ACHN (cell line): ENCODE measurements around the gene KLHL25.

Experiments used
- DNase-seq: peaks from one replicate; pipeline ENCODE4 v3.0.0-alpha.2; 2015
- in situ Hi-C: cut with HindIII; loops from 2 replicates; pipeline ENCODE4 v1.10.0; 2017; ENCODE audit warnings: low sequenced_read_pairs, low pct_ligation_motif_present, low pct_unique_long_range_greater_than_20kb

The KLHL25 gene

GRCh38 chr15:85741021-85741421 lies 53.7 kb downstream of the KLHL25 start:
- in situ Hi-C loops: no loop called here
- no peak for DNase-seq

GRCh38 chr15:85737061-85737460 lies 57.7 kb downstream of the KLHL25 start:
- in situ Hi-C loops: no loop called here
- no peak for DNase-seq

GRCh38 chr15:85733416-85733815 lies 61.3 kb downstream of the KLHL25 start:
- in situ Hi-C loops: no loop called here

GRCh38 chr15:85730001-85730820 lies 64.5 kb downstream of the KLHL25 start:
- in situ Hi-C loops: no loop called here

More at GRCh38 chr15:85733416-85733815, 61.3 kb downstream of the KLHL25 start:
- peak; percentile 10 for DNase-seq

GRCh38 chr15:85727068-85727467 lies 67.7 kb downstream of the KLHL25 start:
- no peak for DNase-seq
- in situ Hi-C loops: no loop called here

More at GRCh38 chr15:85730001-85730820, 64.5 kb downstream of the KLHL25 start:
- peak; percentile 53 for DNase-seq

- in situ Hi-C loops: no loop called here
Measured at GRCh38 chr15:85726454-85726853, 68.3 kb downstream of the KLHL25 start.

GRCh38 chr15:85725564-85725963 lies 69.2 kb downstream of the KLHL25 start:
- no peak for DNase-seq
- in situ Hi-C loops: no loop called here

More at GRCh38 chr15:85726454-85726853, 68.3 kb downstream of the KLHL25 start:
- no peak for DNase-seq

GRCh38 chr15:85725019-85725418 lies 69.7 kb downstream of the KLHL25 start:
- DNase-seq: no peak
- in situ Hi-C loops: no loop called here

- in situ Hi-C loops: no loop called here
- no peak for DNase-seq
Measured at GRCh38 chr15:85723960-85724945, 70.5 kb downstream of the KLHL25 start.

GRCh38 chr15:85722374-85723152 lies 72.2 kb downstream of the KLHL25 start:
- in situ Hi-C loops: no loop called here

GRCh38 chr15:85718981-85719380 lies 75.7 kb downstream of the KLHL25 start:
- in situ Hi-C loops: no loop called here
- DNase-seq: no peak

More at GRCh38 chr15:85722374-85723152, 72.2 kb downstream of the KLHL25 start:
- DNase-seq: no peak

GRCh38 chr15:85718271-85718971 lies 76.3 kb downstream of the KLHL25 start:
- no peak for DNase-seq
- in situ Hi-C loops: no loop called here

GRCh38 chr15:85717212-85717611 lies 77.5 kb downstream of the KLHL25 start:
- in situ Hi-C loops: no loop called here
- no peak for DNase-seq

- in situ Hi-C loops: no loop called here
- DNase-seq: no peak
Measured at GRCh38 chr15:85716261-85716660, 78.5 kb downstream of the KLHL25 start.

- in situ Hi-C loops: no loop called here
- no peak for DNase-seq
Measured at GRCh38 chr15:85711580-85712192, 83.0 kb downstream of the KLHL25 start.

- in situ Hi-C loops: no loop called here
- DNase-seq: no peak
Measured at GRCh38 chr15:85710340-85710842, 84.3 kb downstream of the KLHL25 start.
